ENCODE measurements around the gene TOMT. TPM values are rescaled to one million over a fixed set of nuclear protein-coding genes. Genes with fewer than 3 reads are reported as not detected.

The TOMT gene
- total and polyA plus RNA-seq, 2 donors (not counting 3 experiments of a cell fraction or from before 2014, with no cell fraction given) = not detected

- H3K4me3 ChIP-seq (replicated peaks in 1 of 3; ENCODE audit: insufficient read depth in 1 of 3, low read depth in 1 of 3, low read length in 3 of 3) = no peak overlapping the region
- H3K9ac ChIP-seq (replicated peaks; ENCODE audit: extremely low read depth, insufficient read depth, low read length) = no peak overlapping the region
- no peak overlapping the region for H2AFZ ChIP-seq (ENCODE audit: low read depth, low read length)
- H3K79me2 ChIP-seq (ENCODE audit: control insufficient read depth, insufficient read depth, low read length) = no peaks in the 10 kb centered on the region
- no peaks in the 10 kb centered on the region for H3K9me3 ChIP-seq (replicated peaks; ENCODE audit: control insufficient read depth, insufficient read depth, low read length)
- DNase-seq (ENCODE audit: low read depth, low spot score) (no peak), FAIRE-seq (no peak)
- no peaks in the 10 kb centered on the region for H3K36me3 ChIP-seq (ENCODE audit: control insufficient read depth in 2 of 2, extremely low read depth in 1 of 2, insufficient read depth in 2 of 2, low read length in 2 of 2)
- BruUV-seq (replicated peaks) = no TSS peak
- ChIA-PET POLR2A (no interaction called here), CTCF (interaction anchor here (0.9 to 4.1 kb wide), 3 partner anchors 18 to 305 kb away, joined by 3 to 25 read pairs (median 4); no protein-coding TSS in a partner anchor)
- dilution Hi-C loops (cut with MboI; ENCODE audit: extremely low pct_ligation_motif_present, low sequenced_read_pairs) = no loop called here
- no peaks in the 10 kb centered on the region for H3K9me1 ChIP-seq (replicated peaks; ENCODE audit: control insufficient read depth, extremely low read depth, insufficient read depth, low read length)
- H3K4me1 ChIP-seq (ENCODE audit: control insufficient read depth, extremely low read depth, insufficient read depth, low read length) = no peaks in the 10 kb centered on the region
- H3K27ac ChIP-seq (ENCODE audit: insufficient read depth, low read depth, low read length) = no peak overlapping the region
- H3K27me3 ChIP-seq (ENCODE audit: control insufficient read depth in 2 of 2, insufficient read depth in 2 of 2, low read length in 2 of 2) = peaks cover 0 to 4% of the 10 kb centered on the region in 2 experiments
- no peak overlapping the region for H3K4me2 ChIP-seq (ENCODE audit: insufficient read depth, low read length)
- intact Hi-C loops (cut with micrococcal nuclease) = no loop called here
- TF ChIP-seq EZH2 (IDR thresholded peaks at IDR 0.05; ENCODE audit: borderline replicate concordance, low read depth, low read length, severe bottlenecking) = no peak
- no peak for TF ChIP-seq JUN (IDR thresholded peaks at IDR 0.05; ENCODE audit: borderline replicate concordance, insufficient read depth, insufficient read length, low read depth)
- TF ChIP-seq POLR2A (IDR thresholded peaks at IDR 0.05; ENCODE audit: low read depth, low read length) = no peak
- TF ChIP-seq MYC (IDR thresholded peaks at IDR 0.05; ENCODE audit: low read depth, low read length) = no peak
- no peak for TF ChIP-seq FOS (IDR thresholded peaks at IDR 0.05; ENCODE audit: borderline replicate concordance, insufficient read depth, low read length)
- TF ChIP-seq GATA2 (IDR thresholded peaks at IDR 0.05; ENCODE audit: insufficient read depth, insufficient read length, low read depth, low read length) = no peak
- TF ChIP-seq MAX (IDR thresholded peaks at IDR 0.05; ENCODE audit: insufficient read depth, insufficient read length) = no peak
- TF ChIP-seq CTCF (IDR thresholded peaks at IDR 0.05; ENCODE audit: extremely low read depth in 1 of 2, insufficient read depth in 1 of 2, low read depth in 1 of 2, low read length in 2 of 2) = no peak
- no peak for TF ChIP-seq POLR2AphosphoS5 (IDR thresholded peaks at IDR 0.05; ENCODE audit: insufficient read depth, low read depth, low read length)
- H4K20me1 ChIP-seq (replicated peaks; ENCODE audit: control insufficient read depth, extremely low read depth, insufficient read depth, low read length) = no peaks in the 10 kb centered on the region
These were observed 20.2 kb downstream of the TOMT start for GRCh38 chr11:72125956-72126355.

Data from endothelial cell of umbilical vein (primary cell).